Islet precursor cell (in vitro differentiated cells): ENCODE data around the gene PCIF1.
"Not testable (repeated sequence)": the region's sequence is repeated elsewhere in the genome, so short reads cannot be mapped to it uniquely, and the experiment has no call there.

Source experiments
- DNase-seq: peaks from one replicate; pipeline ENCODE4 v3.0.0-alpha.2; 2018

PCIF1 gene

DNA sequence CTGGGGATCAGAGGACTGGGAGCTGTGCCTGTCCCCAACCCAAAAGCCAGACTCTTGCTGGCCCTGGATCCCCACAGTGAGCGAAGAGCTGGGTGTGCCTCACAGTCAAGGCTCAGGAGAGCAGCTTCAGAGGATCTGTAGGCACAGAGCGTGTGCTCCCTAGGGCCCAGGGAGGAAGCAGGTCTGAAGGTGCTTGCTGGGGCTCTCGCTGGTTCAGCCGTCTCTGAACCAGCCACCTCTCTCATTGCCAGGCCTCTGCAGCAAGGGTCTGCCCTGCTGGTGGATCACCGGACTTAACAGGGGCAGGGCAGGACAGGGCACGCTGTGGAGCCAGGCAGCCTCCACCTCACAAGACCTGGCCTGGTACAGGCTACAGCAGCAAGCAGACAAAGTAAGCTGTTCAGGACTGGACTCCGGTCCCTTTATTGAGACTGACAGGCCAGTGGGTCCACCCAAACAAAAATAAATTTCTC is 13.8 kb downstream of the PCIF1 start:
- no peak for DNase-seq

DNA sequence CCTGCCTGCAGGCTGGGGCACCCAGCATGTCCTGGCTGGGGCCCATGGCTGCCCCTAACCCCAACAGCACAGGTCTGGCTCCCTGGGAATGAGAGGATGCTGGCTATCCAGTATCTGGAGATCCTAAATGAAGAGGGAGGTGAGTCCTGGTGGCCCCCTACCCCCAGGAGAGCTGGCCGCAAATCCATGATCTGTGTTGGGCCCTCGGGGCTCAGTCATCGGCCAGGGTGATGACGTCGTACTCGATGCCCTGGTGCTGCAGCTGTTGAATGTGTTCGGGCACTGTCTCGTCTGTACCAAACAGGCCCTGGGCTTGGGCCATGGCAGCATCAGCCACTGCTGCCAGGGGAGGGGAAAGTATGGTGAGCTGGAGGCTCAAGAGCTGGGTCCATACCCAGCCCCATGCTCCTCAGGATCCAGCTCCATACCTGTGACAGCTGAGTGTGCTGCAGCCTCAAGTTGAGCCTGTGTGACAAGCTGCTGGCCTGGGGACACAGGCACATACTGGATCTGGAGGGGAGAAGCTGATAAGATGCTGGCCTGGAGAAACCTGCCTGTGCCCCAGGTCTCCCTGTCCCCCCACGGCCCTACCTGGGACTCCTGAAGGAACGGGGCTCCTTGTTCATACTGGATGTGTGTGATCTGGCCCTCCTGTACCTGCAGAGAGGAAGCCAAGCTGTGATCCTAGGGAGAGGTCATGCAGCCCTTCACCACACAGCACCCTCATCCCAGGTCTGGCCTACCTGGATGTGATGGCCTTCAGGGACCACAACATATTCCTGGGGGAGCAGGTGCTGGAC is 14.5 kb downstream of the PCIF1 start:
- no peak for DNase-seq

DNA sequence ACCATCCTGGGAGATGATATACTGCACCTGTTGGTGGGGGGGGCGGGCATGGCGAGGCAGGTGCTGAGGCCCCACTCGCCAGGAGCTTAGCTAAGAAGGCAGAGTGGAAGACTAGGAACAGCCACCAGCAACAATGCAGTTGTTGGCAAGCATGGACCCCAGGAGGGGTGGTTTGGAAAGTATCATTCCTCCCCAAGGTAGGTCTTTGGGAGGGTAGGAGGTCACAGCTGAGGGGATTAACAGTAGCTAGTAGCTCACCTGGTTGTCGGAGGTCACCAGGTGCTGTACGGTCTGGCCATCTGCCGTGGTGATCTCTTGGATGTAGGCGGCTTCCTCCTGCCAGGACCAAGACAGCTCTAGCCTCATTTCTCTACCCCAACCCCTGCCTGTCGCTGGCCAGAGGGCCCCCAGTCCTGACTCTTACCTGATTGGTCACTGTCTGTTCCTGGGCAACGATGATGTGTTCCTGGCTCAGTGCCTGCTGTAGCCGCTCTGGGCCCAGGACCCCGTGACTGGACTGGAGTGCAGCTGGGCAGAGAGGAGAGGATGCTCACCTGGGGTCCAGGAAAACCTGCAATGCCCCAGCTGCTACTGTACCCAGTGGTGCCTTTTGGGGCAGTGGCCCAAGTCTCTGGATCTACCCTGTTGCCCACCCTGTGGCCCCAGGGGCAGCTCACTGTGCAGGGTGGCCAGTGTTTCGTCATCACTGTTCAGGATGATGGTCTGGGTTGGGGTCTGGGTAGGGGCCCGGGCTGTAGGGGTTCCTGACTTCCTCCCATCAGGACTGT is 15.3 kb downstream of the PCIF1 start:
- no peak for DNase-seq

DNA sequence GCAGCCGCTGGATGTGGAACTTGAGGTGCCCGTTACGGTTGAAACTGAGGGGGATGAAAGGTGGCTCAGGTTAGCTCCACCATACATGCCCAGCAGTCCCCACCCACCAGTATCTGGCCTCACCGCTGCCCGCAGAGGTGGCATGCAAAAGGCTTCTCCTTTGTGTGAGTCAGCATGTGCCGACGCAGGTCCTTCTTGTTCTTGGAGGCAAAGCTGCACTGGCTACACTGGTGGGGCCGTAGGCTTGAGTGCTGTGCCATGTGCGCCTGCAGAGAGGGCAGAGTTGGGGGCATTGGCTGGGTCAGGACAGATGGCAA is 15.8 kb downstream of the PCIF1 start:
- no peak for DNase-seq

DNA sequence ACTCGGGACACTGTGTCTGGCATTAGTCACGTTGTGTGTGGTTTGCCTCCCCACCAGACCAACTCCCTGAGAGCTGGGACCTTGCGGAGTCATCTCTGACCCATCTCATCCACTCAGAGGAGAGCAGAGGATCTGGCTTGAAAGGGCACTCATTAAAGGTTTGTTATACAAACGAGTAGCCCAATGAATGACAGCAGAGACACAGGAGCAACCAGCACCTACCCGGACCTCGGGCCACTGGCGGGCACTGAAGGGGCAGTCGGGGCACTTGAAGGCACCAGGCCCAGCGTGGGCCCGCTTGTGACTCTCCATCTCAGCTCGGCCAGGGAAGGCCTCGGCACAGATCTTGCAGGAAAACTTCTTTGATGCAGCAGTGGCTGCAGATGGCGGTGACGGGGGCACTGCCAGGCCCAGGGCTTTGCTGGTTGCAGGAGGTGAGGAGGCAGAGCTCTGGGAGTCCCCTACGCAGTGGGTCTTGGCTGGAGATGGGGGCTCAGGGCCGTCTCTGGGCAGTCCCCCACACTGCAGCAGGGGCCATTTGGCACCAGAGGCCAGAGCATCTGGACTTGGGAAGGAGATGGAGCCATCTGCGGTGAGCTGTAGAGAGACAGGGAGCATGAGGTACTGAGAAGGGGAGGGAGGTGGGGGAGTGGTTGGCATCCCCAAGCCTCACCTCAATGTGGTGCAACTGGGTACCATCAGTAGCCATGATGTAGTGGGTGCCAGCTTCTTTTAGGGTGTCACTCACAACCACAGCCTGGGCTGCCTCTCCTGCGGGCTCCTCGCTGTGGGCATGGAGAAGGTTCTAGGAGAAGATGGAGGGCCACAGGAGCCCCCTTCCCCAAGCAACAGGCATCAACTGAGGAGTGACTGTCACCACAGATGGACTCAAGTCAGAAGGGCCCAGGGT is 17.7 kb downstream of the PCIF1 start:
- no peak for DNase-seq

DNA sequence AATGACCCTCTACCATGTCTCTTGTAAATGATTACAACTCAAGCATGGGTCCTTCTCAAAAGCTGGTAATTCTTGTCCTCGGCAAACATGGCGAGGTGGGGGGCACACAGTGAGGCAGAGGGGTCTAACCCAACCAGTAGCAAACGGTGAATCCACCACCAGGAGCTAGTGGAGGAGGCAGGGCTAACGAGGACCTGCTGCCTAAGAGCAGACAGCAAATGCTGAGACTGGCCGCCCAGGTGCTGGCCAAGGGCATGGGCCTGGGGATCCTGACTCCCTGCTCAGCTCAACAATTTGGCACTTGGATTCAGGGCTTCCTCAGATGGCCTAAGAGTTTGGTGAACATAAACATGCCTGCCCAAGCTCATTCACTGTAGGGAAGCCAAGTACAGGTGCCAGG is 18.4 kb downstream of the PCIF1 start:
- DNase-seq: no peak

DNA sequence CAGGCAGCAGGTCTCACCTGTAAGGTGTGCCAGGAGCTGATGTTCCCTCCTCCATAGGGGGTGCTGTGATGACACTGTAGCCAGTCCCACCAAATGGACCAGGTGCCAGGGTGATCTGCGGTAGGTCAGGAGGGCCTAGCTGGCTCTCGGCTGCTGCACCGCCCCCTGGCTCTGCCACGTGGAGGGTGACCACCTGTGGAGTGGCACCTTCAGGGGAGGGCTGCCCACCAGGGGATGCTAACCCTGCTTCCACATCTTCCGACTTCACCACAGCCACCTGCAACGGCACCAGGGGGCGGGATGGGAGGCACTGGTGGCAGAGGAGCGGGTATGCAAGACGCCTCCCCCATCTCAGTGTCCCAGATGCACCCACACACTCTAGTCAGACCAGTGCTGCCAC is 19.2 kb downstream of the PCIF1 start:
- no peak for DNase-seq

DNA sequence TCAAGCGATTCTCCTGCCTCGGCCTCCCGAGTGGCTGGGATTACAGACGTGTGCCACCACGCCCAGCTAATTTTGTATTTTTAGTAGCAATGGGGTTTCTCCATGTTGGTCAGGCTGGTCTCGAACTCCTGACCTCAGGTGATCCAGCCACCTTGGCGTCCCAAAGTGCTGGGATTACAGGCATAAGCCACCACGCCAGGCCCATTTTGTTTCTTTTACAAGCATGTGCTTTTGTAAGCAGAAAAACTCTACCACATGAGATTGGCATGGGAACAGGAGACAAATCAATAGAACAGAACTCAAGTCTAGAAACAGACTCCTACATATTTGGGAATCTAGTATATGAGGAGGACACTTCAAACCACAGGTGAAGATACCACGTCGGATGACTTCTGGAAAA is 21.8 kb downstream of the PCIF1 start:
- DNase-seq: not testable (repeated sequence)

DNA sequence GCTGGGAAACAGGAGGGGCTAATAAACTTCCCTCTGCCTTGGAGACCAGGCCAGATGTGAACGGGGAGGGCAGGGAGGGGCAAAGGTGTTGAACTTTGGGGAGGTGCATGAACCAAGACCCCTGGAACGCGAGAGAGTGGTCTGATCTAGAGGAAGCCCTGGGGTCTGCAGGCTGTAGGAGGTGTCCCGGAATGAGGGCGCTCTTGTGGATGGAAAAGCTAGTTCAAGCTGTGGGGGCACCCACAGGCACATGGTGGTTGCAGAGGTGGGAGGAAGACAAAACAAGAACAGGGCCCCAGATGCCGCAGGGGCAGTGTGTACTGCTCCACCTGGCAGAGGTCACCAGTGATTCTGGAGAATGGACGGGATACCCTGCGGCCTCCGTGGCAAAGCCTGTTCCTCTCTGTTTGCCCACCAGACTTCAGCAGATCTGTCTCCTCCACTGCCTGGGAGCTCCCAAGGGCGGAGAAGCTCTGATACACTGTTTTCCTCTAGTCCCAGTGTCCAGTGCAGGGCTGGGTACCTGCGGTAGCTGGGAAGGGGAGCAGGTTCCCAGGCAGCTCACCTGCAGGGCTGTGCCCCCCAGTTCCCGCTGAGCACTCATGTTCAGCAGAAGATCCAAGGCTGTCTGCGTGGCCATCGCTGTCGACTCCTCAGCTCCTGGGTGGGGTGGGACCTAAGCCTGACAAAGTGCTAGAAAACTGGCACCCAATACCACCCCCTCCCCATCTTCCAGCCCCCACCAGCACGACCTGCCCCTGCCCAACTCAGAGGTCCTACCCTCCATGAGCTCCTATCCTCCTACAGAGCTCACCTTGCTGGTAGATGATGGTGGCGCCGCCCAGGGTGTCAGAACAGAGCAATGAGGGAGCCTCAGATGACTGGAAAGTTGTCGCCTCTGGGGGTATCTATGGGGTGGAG is 22.8 kb downstream of the PCIF1 start:
- no peak for DNase-seq

DNA sequence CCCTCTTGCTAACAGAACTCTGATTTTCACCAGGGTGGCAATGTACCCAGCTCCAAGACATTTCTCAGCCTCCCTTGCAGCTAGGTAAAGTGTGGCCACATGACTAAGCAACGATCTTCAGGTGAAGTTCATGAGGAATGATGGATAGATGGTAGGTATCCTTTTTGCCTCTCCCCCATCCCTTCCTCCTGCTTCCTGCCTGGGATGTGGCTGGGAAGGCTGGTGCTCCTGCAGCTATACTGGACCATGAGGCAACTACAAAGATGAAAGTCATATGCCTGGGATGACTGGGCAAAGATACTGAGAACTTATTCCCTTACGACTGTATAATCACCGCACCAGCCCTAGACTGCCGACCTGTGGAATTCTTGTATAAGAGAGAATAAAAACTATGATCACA is 24.1 kb downstream of the PCIF1 start:
- DNase-seq: no peak

DNA sequence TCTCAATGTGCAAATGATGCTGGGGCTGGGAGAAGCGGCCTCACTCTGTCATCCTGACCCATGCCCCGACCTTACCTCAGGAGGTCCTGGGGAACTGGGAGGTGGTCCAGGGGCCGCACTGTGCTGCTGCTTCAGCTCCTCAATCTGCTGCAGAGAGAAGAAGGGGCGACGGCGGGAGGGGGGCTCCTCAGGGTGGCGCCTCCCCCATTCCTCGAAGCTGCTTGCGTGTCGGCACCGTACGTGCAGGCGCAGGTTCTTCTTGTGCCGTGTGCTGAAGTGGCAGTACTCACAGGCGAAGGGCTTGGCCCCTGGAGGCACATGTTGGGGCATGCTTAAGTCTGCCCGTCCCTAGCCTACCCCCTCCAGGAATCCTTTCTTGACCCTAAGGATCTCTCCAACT is 24.6 kb downstream of the PCIF1 start:
- DNase-seq: no peak

DNA sequence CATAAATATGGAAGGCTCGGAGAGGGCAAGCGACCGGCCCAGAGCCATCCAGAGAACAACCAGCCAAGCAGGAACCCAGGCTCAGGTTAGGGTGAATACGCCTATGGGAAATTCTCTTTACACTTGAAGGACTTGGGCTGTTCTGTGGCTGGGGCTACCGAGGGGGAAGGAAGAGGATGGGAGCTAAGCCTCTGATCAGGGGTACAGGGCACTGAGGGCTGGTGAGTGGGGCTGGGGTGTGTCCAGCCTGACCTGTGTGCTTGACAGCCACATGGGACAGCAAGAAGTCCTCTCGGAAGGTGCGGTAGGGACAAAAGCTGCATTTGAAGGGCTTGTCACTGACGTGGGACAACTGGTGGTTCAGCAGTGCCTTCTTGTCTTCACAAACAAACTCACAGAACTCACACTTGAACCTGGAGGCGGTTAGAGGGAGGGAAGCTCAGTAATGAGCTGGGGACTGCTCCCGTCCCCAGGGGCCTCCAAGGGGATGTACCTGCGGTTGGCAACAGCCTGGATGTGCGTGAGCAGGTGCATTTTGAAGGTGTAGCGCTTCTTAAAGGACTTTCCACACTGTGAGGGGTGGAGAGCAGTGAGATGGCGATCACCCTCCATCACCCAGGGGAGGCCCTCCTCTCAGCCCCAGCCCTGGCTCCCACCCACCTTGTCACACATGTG is 25.6 kb downstream of the PCIF1 start:
- DNase-seq: no peak

DNA sequence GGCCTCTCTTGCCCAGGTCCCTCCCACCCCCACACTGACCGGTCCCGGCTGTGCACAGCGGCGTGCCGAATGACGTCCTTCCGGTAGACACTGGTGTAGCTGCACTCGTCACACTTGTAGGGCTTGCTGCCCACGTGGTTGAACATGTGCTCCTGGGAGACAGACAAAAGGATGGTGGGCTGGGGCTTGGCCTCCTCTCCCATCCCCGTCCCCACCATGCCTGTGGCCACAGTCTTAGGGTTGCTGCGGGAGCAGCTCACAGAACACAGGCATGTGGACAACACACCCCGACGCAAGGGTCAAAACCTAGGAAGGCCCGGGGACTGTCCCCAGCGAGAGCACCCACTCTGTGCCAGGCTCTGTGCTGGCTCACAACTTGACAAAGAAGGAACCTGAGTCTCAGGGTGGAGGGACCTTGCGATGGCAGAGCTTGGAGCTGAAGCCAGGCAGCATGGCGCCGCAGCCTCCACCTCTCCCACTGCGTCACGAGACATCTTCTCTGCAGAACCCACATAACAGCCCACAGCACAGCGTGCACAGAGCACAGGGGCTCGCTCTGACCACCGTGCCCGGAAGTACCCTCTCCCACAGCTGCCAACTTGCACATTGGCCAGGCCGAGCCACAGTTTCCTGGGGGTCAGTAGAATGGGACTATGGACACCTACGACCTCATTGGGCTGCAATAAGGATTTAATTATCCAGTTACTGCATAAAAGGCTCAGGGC is 27.7 kb downstream of the PCIF1 start:
- DNase-seq: no peak

DNA sequence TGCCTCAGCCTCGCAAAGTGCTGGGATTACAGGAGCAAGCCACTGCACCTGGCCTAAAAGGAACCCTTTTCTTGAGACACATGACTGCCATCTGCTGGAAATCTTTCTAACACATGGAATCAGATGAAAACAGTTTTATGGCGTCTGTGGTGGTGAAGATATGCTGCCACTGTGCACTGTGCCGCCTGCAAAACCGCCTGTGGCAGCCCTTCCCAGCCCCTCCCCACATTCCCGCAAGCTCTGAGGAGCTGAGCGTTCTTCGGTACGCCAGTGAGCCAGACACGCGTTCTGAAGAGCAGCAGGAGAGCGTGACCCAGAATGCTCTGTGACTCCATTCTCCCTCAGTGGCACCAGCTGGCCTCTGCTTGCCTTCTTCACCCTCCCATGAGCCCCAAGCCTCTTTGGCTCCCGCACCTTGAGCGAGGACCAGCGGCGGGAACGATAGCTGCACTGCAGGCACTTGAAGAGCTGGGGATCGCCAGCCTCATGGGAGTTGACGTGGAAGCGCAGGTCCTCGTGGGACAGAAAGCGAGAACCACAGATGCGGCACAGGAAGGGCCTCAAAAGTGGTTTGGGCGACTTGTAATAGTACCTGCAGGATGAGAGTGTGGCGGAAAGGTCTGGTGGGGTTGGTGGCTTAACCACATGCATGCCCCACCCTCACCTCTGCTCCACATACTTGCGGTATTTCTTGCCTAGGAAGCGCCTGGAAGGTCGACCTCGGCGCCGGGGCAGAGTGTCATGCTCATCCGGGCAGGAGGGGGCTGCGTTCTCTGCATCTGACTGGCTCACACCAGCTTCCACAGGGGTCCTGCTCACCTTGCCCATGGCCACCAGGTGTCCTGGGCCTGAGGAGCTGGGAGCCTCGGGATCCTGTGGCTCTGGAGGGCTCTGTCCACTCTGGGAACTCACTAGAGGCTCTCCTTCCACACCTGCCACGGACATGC is 28.8 kb downstream of the PCIF1 start:
- DNase-seq: no peak

DNA sequence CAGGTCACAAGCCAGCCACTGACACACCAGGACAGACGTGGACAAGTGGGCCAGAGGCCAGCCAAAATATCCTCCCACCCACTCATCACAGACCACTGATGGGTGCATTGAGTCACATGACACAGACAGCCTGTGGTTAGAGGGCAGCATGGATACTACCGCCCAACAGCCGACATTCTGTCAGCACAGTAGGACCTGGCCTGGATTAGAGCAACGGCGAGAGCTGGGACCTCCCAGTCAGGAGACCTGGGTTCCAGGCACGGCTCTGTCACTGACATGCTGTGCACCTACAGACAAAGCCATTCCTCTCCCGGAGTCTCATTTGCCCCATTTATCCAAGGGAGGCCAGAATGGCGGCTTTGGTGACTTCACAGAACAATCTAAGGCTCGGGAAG is 29.5 kb downstream of the PCIF1 start:
- no peak for DNase-seq

DNA sequence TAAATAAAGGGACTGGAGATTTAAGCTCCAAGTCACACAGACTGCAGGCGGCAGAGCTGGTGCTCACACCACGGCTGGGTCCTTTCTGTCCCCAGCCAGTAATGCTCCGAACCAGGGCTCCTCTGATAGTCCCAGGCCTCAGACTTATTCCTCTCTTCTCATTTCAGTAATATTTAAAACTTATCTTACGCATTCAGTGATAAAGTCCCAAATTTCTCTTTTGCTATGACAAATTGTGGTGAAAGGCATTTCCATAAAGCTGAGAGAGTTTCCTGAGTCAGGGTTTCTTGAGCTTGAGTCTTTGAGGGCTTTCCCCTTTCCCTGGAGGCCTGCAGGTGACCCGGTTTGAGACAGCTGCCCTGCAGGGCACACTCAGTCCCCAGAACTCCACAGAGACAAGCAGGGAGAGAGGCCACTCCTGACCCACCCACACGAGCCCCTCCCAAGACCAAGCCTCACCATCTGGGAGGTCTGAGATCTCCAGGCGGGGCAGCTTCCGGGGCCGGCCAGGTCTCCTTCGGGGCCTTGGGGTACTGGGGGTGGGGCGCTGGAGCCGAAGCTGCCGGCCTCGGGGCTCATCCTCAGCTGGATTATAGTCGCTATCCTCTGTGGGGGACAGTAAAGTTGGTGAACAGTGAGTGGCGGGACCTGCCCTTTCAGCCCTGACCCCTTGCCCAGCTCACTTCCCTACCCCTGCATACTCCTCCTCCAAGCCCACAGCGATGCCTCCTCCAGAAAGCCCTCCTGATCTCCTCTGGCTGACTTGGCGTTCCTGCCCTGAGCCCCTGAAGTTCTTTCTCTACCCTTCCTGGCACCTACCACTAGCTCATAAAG is 30.9 kb downstream of the PCIF1 start:
- DNase-seq: no peak

DNA sequence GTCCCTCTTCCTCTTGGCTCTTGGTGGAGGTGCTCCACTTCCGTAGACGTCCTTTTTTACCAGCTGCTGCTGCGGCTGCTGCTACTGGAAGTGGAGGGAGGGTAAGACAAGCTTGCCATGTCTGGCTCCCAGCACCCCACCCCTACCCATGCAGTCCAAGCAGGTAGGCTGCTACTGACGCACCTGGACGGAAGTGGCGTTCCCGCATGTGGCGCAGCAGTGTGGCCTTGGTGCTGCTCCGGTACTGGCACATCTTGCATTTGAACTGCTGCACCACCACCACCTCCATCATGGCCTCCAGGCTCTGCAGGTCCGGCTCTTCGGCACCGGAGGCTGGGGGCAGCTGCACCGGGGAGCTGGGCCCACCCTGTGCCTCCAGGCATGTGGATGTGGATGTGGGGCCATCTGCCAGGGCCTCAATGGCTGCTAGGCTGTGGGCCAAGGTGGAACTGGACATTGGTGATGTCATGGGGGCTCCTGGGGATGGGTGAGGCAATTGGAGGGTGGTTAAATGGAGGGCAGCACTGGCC is 33.1 kb downstream of the PCIF1 start:
- DNase-seq: no peak

DNA sequence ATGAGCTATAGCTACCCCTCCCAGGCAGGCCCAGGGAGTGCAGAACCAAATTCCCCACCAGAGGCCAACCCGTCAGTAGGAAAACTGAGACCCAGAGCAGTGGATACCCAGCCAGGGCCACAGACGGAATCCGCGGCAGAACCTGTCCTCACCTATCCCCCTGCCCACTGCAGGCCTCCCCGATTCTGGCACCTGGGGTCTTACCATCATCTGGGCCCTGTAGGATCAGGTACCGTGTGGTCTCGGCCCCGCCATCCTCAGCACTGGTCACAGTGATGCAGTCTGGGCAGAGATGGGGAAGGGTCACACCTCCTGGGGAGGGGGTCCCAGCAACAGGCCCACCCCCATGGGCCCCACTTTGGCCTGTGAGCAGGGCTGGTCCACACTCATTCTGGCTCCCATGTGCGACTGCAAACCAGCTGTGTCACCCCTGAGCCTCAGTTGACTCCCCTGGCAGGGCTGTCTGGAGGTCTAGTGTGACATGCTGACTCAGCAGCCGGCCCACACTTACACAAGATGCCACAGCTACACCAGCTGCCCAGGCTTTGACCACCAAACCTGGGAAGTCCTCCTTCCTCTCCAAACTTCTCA is 33.7 kb downstream of the PCIF1 start:
- no peak for DNase-seq
